Measurements from ENCODE around the gene COL26A1.

Gene COL26A1

GRCh38 chr7:101362334-101363195, at the start of gene COL26A1:
Gene COL26A1 (plus strand): TSS chr7:101362875. CDS start chr7:101363033, 158 bp downstream.
- TF ChIP-seq CTCF (IDR thresholded peaks at IDR 0.05; ENCODE audit: control insufficient read depth, extremely low read depth, insufficient read depth) = no peak
- no peak for DNase-seq (ENCODE audit: low read depth)
- H3K4me3 ChIP-seq (ENCODE audit: low read depth, low read length) = peak within 1 kb of the TSS; percentile 69

- H3K4me3 ChIP-seq (ENCODE audit: low read depth, low read length) = no peak overlapping the region
- DNase-seq (ENCODE audit: low read depth) = no peak
- peak; percentile 70 for TF ChIP-seq CTCF (IDR thresholded peaks at IDR 0.05; ENCODE audit: control insufficient read depth, extremely low read depth, insufficient read depth)
These were observed 47.3 kb upstream of the COL26A1 start for GRCh38 chr7:101315336-101315735.

GRCh38 chr7:101319401-101319800, 43.3 kb upstream of the COL26A1 start:
- no peak overlapping the region for H3K4me3 ChIP-seq (ENCODE audit: low read depth, low read length)
- no peak for TF ChIP-seq CTCF (IDR thresholded peaks at IDR 0.05; ENCODE audit: control insufficient read depth, extremely low read depth, insufficient read depth)
- DNase-seq (ENCODE audit: low read depth) = no peak

GRCh38 chr7:101321491-101322401, 40.9 kb upstream of the COL26A1 start, which contains the start of gene IFT22:
Gene IFT22 (minus strand): TSS chr7:101321812. CDS start chr7:101321709, 103 bp downstream.
- peak; percentile 37; the same call in 1 of the 2 replicates for TF ChIP-seq CTCF (IDR thresholded peaks at IDR 0.05; ENCODE audit: control insufficient read depth, extremely low read depth, insufficient read depth)
- peak within 1 kb of the TSS; percentile 67 for H3K4me3 ChIP-seq (ENCODE audit: low read depth, low read length)
- peak; percentile 68 for DNase-seq (ENCODE audit: low read depth)

GRCh38 chr7:101328159-101328558, 34.5 kb upstream of the COL26A1 start:
- TF ChIP-seq CTCF (IDR thresholded peaks at IDR 0.05; ENCODE audit: control insufficient read depth, extremely low read depth, insufficient read depth) = no peak
- DNase-seq (ENCODE audit: low read depth) = no peak
- H3K4me3 ChIP-seq (ENCODE audit: low read depth, low read length) = no peak overlapping the region

- TF ChIP-seq CTCF (IDR thresholded peaks at IDR 0.05; ENCODE audit: control insufficient read depth, extremely low read depth, insufficient read depth) = no peak
- no peak overlapping the region for H3K4me3 ChIP-seq (ENCODE audit: low read depth, low read length)
- DNase-seq (ENCODE audit: low read depth) = no peak
These were observed 32.6 kb upstream of the COL26A1 start for GRCh38 chr7:101330011-101330484.

Data from LNCaP clone FGC (cell line).